HepG2 (cell line): ENCODE results near the gene DGAT2. TPM values are rescaled to one million over a fixed set of nuclear protein-coding genes. Genes with fewer than 3 reads are reported as not detected.
A peak's percentile ranks its signal among the peaks of the same experiment; 100 is the strongest.

ENCODE experiments used
- AKAP8 ChIP-seq: sonication (generic); formaldehyde crosslinking; IDR thresholded peaks from 2 replicates; pipeline ENCODE4 v1.5.1; 2020; ENCODE audit warnings: mild to moderate bottlenecking, missing genetic modification reagents
- BHLHE40 ChIP-seq: IDR thresholded peaks from 2 replicates; pipeline ENCODE4 v1.6.1; 2011; ENCODE audit warnings: low read length, improper control_type of control experiment
- ELF1 ChIP-seq: sonication (generic); formaldehyde crosslinking; IDR thresholded peaks from 2 replicates; pipeline ENCODE4 v1.4.0; 2020; ENCODE audit warnings: missing genetic modification reagents
- FOSL2 ChIP-seq: sonication (generic); formaldehyde crosslinking; IDR thresholded peaks from 2 replicates; pipeline ENCODE4 v1.4.0; 2020; ENCODE audit warnings: missing genetic modification reagents
- HNF1A ChIP-seq, 2 experiments: sonication (generic) in 1 of 2; formaldehyde crosslinking in 1 of 2; IDR thresholded peaks; 2 replicates each; pipeline versions ENCODE4 v1.4.0 to v1.6.1; 2016 to 2020; ENCODE audit warnings: borderline replicate concordance in 1 of 2, low read depth in 1 of 2, mild to moderate bottlenecking in 1 of 2, missing genetic modification reagents in 1 of 2
- KDM5A ChIP-seq: fragments of 200-600 bp; sonication (generic); IDR thresholded peaks from 2 replicates; pipeline ENCODE4 v1.7.0; 2018; ENCODE audit warnings: antibody characterized with exemption, mild to moderate bottlenecking, low read length, borderline replicate concordance
- MXI1 ChIP-seq: IDR thresholded peaks from 3 replicates; pipeline ENCODE4 v1.6.1; 2012; ENCODE audit warnings: low read depth, low read length, inconsistent platforms, borderline replicate concordance
- NFKBIZ ChIP-seq: IDR thresholded peaks from 2 replicates; pipeline ENCODE4 v1.6.1; 2018; ENCODE audit warnings: missing genetic modification reagents, missing compliant biosample characterization
- PREB ChIP-seq: sonication (generic); formaldehyde crosslinking; IDR thresholded peaks from 2 replicates; pipeline ENCODE4 v1.4.0; 2020; ENCODE audit warnings: missing genetic modification reagents
- PTBP1 ChIP-seq: fragments of 200-400 bp; formaldehyde crosslinking; IDR thresholded peaks from 2 replicates; pipeline ENCODE4 v1.6.1; 2018; ENCODE audit warnings: low read length, low read depth; ENCODE audit not compliant: poor library complexity, severe bottlenecking
- RARG ChIP-seq: sonication (generic); formaldehyde crosslinking; IDR thresholded peaks from 2 replicates; pipeline ENCODE4 v1.4.0; 2020; ENCODE audit warnings: low read depth, mild to moderate bottlenecking, missing genetic modification reagents
- RERE ChIP-seq: IDR thresholded peaks from 2 replicates; pipeline ENCODE4 v1.6.1; 2016; ENCODE audit warnings: low read depth, missing genetic modification reagents, missing compliant biosample characterization
- TOE1 ChIP-seq: sonication (generic); formaldehyde crosslinking; IDR thresholded peaks from 2 replicates; pipeline ENCODE4 v1.4.0; 2020; ENCODE audit warnings: mild to moderate bottlenecking, missing genetic modification reagents
- TOPORS ChIP-seq: sonication (generic); formaldehyde crosslinking; IDR thresholded peaks from 2 replicates; pipeline ENCODE4 v1.8.0; 2023; ENCODE audit warnings: mild to moderate bottlenecking, missing genetic modification reagents
- ZNF224 ChIP-seq: sonication (generic); formaldehyde crosslinking; IDR thresholded peaks from 2 replicates; pipeline ENCODE4 v1.5.0; 2020; ENCODE audit warnings: mild to moderate bottlenecking, missing genetic modification reagents
- ZNF335 ChIP-seq: sonication (generic); formaldehyde crosslinking; IDR thresholded peaks from 2 replicates; pipeline ENCODE4 v1.4.0; 2020; ENCODE audit warnings: missing genetic modification reagents
- ZNF451 ChIP-seq: sonication (generic); formaldehyde crosslinking; IDR thresholded peaks from 2 replicates; pipeline ENCODE4 v1.5.0; 2020; ENCODE audit warnings: mild to moderate bottlenecking, missing genetic modification reagents
- ZNF816 ChIP-seq: sonication (generic); formaldehyde crosslinking; IDR thresholded peaks from 2 replicates; pipeline ENCODE4 v1.8.0; 2022; ENCODE audit warnings: missing genetic modification reagents, mild to moderate bottlenecking, borderline replicate concordance
- ZSCAN9 ChIP-seq: IDR thresholded peaks from 2 replicates; pipeline ENCODE4 v1.6.1; 2016; ENCODE audit warnings: borderline replicate concordance
- polyA plus RNA-seq, 8 experiments: library from polyadenylated mRNA; depleted of rRNA in 3 of 8; stranded (reverse) in 7 of 8; unstranded in 1 of 8; fragments of >200 nt; fragmentation: Illumina TruSeq in 4 of 8; extraction: Trizol in 4 of 8; gene quantifications; 2 replicates each; pipeline versions ENCODE4 v1.2.1 to v1.2.3, GENCODE V29; 2011 to 2016; ENCODE audit warnings: low read depth in 4 of 8, missing spikeins in 1 of 8, mixed read lengths in 1 of 8; ENCODE audit not compliant: insufficient read depth in 1 of 8
- total RNA-seq, 5 experiments: library from RNA; depleted of rRNA; stranded (reverse); fragments of >200 nt; fragmentation: Illumina TruSeq; extraction: Trizol; gene quantifications; 2 replicates each; pipeline ENCODE4 v1.2.3, GENCODE V29; 2016; ENCODE audit warnings: low read depth in 1 of 5

The DGAT2 gene
- total and polyA plus RNA-seq, 2 of the 13 experiments (the other 11 are each of a cell fraction or from before 2014, with no cell fraction given) = 39.0 to 65.6 TPM

GRCh38 chr11:75784085-75784478, 15.5 kb downstream of the DGAT2 start (continued):
- no peak for TF ChIP-seq NFKBIZ (CRISPR knock-in tag)
- TF ChIP-seq PTBP1 = no peak
- TF ChIP-seq ELF1 (CRISPR knock-in tag) = no peak
- TF ChIP-seq HNF1A (IDR thresholded peaks at IDR 0.05; ENCODE audit: low read depth) = peak; percentile 34; the same call in 1 of the 2 replicates
- TF ChIP-seq HNF1A (CRISPR knock-in tag; IDR thresholded peaks at IDR 0.05; ENCODE audit: borderline replicate concordance) = peak; percentile 86
- TF ChIP-seq BHLHE40 = no peak
- TF ChIP-seq TOPORS (CRISPR knock-in tag) = no peak
- TF ChIP-seq TOE1 (CRISPR knock-in tag) = no peak
- peak; percentile 52 for TF ChIP-seq FOSL2 (CRISPR knock-in tag)
- TF ChIP-seq KDM5A = no peak
- no peak for TF ChIP-seq MXI1
- TF ChIP-seq ZNF335 = no peak
- TF ChIP-seq ZNF224 (CRISPR knock-in tag) = no peak
- TF ChIP-seq ZSCAN9 (CRISPR knock-in tag) = 0 out of 2 replicates have a peak, but pooled peaks have one; percentile 58
- peak; percentile 88 for TF ChIP-seq RERE
- no peak for TF ChIP-seq AKAP8 (CRISPR knock-in tag)
- TF ChIP-seq ZNF816 (CRISPR knock-in tag) = no peak
- TF ChIP-seq RARG (CRISPR knock-in tag) = no peak
- no peak for TF ChIP-seq ZNF451 (CRISPR knock-in tag)
- TF ChIP-seq PREB = no peak
